CD4-positive, alpha-beta T cell treated with Interleukin-15 for 1 hour (primary cell): ENCODE results near the gene LRP5.
"Not testable (repeated sequence)": the region's sequence is repeated elsewhere in the genome, so short reads cannot be mapped to it uniquely, and the experiment has no call there.

Experiments used
- DNase-seq: peaks from one replicate; pipeline ENCODE4 v3.0.0-alpha.2; 2020

LRP5 gene

DNA sequence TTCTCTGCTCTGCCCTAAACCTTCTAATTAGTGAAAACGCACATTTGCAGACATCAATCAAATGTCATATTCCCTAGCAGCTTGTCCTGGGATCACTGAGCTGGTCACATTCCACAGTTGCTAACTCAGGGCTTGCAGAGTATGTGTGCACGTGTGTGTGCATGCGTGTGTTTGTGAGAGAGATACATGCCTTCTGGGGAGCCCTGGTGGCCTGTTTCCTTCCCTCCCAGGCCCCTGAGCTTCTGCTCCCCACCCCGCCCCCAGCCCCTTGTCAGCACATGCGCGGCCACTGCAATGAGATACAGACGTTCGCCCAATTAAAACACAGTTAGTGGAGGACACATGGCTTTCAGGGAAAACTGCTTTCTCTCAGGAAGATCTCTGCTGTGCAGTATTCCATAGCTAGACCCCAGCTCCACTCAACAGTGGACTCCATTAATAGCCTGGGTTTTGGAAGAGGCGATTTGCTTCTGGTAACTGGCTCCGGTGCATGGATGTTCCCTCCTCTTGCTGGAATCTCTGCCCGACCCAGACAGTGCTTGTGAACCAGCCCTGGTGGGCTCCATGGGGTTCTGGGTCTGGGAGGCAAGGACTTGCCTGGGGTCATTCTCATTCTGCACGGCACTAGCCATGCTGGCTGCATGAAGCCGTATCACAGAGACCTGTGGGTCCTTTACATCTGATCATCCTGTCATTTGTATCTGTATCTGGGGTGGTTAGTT lies 17.7 kb downstream of the LRP5 start:
- no peak for DNase-seq

DNA sequence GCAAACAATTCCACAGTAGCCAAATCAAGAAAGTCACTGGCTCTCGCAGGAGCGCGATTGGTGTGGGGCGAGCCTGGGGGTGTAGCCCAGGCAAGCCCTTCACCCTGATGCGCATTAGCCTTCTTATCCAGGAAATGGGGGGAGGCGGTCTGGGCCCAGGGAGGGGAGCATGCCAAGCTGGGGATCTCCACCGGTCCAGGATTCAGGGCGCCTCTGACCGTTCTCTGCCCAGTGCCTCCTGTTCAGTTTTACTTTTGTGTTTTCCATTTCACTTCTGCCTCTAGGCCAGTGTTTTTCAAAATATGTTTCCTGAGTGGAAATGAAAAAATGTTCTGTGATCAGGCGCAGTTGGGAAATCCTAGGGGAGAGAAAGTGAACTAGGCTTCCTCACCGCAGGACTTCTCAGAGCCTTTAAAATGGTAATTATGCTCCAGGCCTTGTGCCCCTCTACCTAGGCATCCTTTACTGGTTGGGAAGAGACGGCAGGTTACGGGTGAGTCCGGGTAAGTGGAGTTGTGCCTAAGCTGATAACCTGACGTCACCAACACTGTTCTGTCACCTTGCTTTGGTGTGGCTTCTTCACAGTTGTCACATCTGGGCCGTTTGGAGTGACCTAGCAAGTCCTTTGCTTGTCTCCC lies 18.4 kb downstream of the LRP5 start:
- no peak for DNase-seq

DNA sequence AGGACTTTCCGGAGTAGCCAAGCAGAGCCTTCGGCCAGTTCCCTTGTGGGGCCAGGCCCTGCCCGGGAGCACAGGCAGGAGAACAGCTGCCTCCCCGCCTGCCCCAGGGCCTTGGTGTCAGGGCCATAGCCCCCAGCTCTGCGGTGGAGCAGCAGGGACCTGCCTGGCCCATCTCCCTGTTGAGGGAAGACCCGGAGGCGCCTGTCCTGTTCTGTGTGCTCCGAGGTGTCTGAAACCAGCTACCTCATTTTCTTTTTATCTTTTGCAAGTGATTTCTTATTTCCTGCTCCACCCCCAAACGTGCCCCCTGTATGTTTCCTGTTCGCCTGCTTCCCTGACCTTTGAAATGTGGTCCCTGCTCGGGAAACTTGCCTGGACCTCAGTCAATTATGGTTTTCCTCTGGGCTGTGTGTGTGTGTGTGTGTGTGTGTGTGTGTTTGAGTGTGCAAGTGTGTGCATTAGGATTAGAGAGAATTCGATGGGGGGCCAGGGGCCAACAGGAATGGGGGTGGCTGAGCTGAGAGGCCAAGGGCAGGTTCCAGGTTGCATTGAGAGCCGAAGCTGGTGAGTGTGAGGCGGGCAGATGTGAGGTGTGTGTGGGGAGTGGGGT lies 19.1 kb downstream of the LRP5 start:
- no peak for DNase-seq

- DNase-seq: no peak
These were observed 19.8 kb downstream of the LRP5 start for GRCh38 chr11:68332186-68332585.

DNA sequence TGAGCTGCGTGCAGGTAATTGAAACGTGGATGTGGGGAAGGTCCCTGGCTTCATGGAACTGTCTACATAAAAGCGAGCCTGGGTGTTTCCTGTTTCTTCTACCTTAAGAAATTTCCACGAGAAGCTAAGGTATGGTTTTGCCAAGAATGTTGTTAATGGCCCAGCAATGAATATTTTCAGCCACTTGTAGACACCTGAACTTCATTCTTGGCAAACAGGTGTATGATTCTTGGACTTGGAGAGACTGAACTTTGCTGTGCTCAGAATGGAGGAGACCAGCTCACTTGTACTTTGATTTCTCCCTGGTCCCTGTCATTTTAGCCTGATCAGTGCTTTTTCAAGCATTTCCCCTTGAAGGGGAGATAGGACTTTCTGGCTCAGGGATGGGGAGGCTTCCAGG lies 20.8 kb downstream of the LRP5 start:
- no peak for DNase-seq

DNA sequence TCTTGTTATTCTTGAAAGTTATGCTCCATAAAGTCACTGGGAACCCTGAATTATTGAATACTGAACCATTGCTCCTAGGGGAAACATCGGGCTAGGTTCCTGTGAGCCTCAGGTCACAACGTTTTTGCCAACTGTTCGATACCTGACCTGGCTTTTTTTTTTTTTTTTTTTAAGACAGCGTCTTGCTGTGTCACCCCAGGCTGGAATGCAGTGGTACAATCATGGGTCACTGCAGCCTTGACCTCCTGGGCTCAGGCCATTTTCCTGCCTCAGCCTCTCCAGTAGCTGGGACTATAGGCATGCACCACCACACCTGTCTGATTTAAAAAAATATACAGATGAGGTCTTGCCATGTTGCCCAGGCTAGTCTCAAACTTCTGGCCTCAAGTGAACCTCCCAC lies 22.5 kb downstream of the LRP5 start:
- DNase-seq: no peak

DNA sequence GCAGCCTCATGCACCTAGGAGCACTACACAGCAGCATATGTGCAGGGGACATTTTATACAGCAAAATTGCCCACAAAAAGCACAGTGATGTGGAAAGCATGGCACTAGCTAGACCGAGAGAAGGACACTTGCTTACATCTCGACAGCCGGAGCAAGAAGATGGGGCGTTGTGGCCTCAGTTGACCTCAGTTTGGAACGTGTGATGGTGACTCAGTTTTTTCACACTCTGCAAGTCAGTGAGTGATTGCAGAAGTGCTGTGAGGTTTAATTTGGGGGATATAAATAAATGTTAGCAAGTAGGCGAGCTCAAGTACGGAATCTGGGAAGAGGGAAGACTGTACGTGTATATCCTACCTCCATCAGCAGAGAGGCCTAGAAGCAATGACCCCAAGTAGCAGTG lies 23.3 kb downstream of the LRP5 start:
- no peak for DNase-seq

- no peak for DNase-seq
These were observed 24.3 kb downstream of the LRP5 start for GRCh38 chr11:68336716-68337115.

GRCh38 chr11:68337399-68337835 lies 25.0 kb downstream of the LRP5 start:
- DNase-seq: no peak

- no peak for DNase-seq
These were observed 25.8 kb downstream of the LRP5 start for GRCh38 chr11:68338051-68338780.

- peak; percentile 24 for DNase-seq
These were observed 27.8 kb downstream of the LRP5 start for GRCh38 chr11:68340003-68340767.

DNA sequence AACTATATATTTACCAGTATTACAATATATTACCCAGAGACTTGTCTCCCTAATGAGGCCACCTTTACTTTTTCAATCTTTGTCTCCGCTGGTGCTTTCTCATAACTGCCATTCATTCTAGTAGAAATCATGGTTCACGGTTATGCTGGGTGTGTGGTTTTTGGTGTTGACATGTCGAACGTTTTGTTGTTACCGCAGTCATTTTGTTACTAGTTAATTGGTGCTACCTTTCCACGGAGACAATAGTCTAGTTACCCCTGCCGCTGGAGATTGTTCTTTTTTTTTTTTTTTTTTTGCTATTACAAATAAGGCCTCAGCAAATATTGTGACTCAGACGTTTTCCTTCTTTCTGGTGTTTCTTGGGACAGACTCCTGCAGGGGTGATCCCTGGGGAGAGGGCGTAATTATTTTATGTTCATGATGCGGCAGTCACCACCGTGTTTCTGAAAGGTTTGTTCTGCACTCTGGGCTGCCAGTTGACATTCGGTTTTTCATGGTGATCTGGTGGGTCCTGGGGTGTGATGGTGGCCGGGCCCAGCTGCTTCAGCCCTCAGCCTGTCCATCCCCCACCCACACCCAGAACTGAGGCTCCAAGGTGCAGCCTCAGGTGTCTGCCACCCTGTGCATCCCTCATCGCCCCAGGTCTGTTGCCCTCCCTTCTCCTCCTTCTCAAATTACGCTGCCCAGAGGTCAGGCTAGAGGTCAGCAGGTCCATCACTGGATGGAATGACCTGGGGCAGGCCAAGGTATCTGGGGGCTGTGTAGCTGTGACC lies 28.6 kb downstream of the LRP5 start:
- DNase-seq: no peak

GRCh38 chr11:68341557-68342458 lies 29.4 kb downstream of the LRP5 start:
- no peak for DNase-seq

GRCh38 chr11:68342459-68343158 lies 30.2 kb downstream of the LRP5 start:
- DNase-seq: no peak

GRCh38 chr11:68343761-68344256 lies 31.4 kb downstream of the LRP5 start:
- DNase-seq: no peak

GRCh38 chr11:68344821-68345220 lies 32.4 kb downstream of the LRP5 start:
- DNase-seq: not testable (repeated sequence)

- no peak for DNase-seq
These were observed 33.5 kb downstream of the LRP5 start for GRCh38 chr11:68345776-68346461.

GRCh38 chr11:68346462-68346790 lies 34.0 kb downstream of the LRP5 start:
- DNase-seq: no peak

GRCh38 chr11:68347345-68347744 lies 35.0 kb downstream of the LRP5 start:
- no peak for DNase-seq

DNA sequence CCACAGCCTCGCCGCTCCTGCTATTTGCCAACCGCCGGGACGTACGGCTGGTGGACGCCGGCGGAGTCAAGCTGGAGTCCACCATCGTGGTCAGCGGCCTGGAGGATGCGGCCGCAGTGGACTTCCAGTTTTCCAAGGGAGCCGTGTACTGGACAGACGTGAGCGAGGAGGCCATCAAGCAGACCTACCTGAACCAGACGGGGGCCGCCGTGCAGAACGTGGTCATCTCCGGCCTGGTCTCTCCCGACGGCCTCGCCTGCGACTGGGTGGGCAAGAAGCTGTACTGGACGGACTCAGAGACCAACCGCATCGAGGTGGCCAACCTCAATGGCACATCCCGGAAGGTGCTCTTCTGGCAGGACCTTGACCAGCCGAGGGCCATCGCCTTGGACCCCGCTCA lies 35.5 kb downstream of the LRP5 start:
- no peak for DNase-seq
